ENCODE results near the gene PLIN3. TPM values are rescaled to one million over a fixed set of nuclear protein-coding genes. Genes with fewer than 3 reads are reported as not detected.

Gene PLIN3
- total and polyA plus RNA-seq, 7 donors = 20.3 to 191 (median 34.2) TPM

DNA sequence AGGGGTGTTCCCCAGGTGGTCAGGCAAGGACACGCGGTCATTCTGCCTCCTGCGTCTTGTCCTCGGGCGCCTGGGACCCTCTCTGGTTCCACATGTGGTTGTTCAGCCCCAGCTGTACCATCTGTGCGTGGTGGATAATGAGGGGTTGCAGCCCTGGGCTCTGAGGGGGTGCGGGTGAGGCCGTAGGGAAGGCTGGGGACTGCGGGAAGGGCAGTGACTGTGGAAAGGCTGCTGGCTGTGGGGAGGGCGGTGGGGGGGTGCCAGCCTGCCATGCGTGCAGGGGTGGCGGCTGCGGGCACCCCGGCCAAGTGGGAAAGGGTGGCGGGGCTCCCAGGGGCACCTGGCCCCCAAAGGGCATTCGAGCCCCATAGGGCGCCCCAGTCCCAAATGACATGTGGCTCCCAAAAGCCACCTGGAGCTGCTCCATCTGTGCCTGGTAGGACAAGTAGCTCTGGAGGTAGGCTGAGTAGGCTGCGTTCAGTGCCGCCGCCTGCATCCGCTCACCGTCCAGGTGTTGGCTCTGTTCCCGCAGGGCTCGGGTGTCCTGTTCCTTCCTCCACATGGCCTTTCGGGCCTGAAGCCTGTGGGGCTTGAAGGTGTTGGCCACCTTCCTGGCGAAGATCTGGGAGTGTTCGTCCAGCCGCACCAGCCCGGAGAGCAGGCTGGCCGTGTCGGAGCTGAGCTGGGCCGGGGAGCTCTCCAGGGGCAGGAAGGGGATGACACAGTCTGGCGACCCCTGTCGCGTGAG lies 51.1 kb downstream of the PLIN3 start:
- Histone ChIP-seq H3K27me3 (no peaks in the 10 kb centered on the region), H3K36me3 (peaks cover 9 to 33% (median 19%) of the 10 kb centered on the region in 4 donors), H3K4me3 (peak overlapping the region in 2 of 4 donors; percentile 25 to 30), H3K4me1 (peaks cover 0 to 34% (median 24%) of the 10 kb centered on the region in 4 donors), H3K27ac (peak overlapping the region; percentile 15 to 64 (median 26)), H3K9me3 (no peaks in the 10 kb centered on the region)
- intact Hi-C loops (cut with DNase I) = no loop called here
- WGBS, 2 donors = 95 to 96% methylated on average over 35 of the region's 35 CpGs
- no peak for TF ChIP-seq POLR2AphosphoS5 (IDR thresholded peaks at IDR 0.05)
- TF ChIP-seq, protein P1, sequence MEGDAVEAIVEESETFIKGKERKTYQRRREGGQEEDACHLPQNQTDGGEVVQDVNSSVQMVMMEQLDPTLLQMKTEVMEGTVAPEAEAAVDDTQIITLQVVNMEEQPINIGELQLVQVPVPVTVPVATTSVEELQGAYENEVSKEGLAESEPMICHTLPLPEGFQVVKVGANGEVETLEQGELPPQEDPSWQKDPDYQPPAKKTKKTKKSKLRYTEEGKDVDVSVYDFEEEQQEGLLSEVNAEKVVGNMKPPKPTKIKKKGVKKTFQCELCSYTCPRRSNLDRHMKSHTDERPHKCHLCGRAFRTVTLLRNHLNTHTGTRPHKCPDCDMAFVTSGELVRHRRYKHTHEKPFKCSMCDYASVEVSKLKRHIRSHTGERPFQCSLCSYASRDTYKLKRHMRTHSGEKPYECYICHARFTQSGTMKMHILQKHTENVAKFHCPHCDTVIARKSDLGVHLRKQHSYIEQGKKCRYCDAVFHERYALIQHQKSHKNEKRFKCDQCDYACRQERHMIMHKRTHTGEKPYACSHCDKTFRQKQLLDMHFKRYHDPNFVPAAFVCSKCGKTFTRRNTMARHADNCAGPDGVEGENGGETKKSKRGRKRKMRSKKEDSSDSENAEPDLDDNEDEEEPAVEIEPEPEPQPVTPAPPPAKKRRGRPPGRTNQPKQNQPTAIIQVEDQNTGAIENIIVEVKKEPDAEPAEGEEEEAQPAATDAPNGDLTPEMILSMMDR (IDR thresholded peaks at IDR 0.05) = no peak
- TF ChIP-seq POLR2A (IDR thresholded peaks at IDR 0.05) = no peak
- no peak for TF ChIP-seq EP300 (IDR thresholded peaks at IDR 0.05)
- DNase-seq = no peak

DNA sequence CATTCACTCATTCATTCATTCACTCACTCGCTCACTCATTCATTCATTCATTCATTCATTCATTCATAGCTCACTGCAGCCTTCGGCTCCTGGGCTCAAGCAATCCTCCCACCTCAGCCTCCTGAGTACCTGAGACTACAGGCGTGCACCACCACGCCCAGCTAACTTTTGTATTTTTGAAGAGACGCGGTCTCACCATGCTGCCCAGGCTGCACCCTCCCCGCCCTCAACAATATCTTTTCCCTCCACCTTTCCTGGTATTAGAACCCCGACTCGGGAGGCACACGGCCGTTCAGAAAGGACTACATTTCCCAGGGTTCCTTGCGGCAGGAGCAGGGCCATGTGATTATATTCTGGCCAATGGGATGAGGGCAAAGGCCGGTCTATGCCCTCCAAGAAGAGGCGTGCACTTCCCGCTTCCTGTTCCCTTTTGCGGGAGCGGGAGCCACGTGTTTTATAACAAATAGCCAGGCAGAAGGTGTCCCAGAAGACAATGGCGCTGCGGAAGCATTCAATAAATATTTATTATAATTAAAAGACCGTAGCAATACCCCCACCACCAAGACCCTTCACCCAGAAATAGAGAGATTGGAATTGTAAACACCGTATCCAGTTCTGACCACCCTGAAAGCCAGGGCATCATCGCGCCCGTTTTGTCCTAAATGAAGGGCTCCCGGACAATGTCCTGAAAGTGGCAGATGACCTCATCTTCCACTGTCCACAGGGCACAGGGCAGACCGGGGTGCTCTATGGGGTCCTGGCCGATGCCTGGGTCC lies 51.9 kb downstream of the PLIN3 start:
- peak overlapping the region in 2 of 4 donors; percentile 25 to 30 for H3K4me3 ChIP-seq
- H3K27ac ChIP-seq = peak overlapping the region; percentile 15 to 64 (median 26)
- DNase-seq = peak; percentile 95
- H3K36me3 ChIP-seq = peaks cover 9 to 33% (median 19%) of the 10 kb centered on the region in 4 donors
- 28 to 32% methylated on average over 28 of the region's 28 CpGs for WGBS, 2 donors
- intact Hi-C loops (cut with DNase I) = no loop called here
- no peaks in the 10 kb centered on the region for H3K27me3 ChIP-seq
- TF ChIP-seq POLR2AphosphoS5 (IDR thresholded peaks at IDR 0.05) = peak in 2 of 4 donors; percentile 45 to 60
- TF ChIP-seq, protein P1 (IDR thresholded peaks at IDR 0.05) = no peak
- no peak for TF ChIP-seq POLR2A (IDR thresholded peaks at IDR 0.05)
- no peak for TF ChIP-seq EP300 (IDR thresholded peaks at IDR 0.05)
- H3K9me3 ChIP-seq = no peaks in the 10 kb centered on the region
- peaks cover 0 to 34% (median 24%) of the 10 kb centered on the region in 4 donors for H3K4me1 ChIP-seq

DNA sequence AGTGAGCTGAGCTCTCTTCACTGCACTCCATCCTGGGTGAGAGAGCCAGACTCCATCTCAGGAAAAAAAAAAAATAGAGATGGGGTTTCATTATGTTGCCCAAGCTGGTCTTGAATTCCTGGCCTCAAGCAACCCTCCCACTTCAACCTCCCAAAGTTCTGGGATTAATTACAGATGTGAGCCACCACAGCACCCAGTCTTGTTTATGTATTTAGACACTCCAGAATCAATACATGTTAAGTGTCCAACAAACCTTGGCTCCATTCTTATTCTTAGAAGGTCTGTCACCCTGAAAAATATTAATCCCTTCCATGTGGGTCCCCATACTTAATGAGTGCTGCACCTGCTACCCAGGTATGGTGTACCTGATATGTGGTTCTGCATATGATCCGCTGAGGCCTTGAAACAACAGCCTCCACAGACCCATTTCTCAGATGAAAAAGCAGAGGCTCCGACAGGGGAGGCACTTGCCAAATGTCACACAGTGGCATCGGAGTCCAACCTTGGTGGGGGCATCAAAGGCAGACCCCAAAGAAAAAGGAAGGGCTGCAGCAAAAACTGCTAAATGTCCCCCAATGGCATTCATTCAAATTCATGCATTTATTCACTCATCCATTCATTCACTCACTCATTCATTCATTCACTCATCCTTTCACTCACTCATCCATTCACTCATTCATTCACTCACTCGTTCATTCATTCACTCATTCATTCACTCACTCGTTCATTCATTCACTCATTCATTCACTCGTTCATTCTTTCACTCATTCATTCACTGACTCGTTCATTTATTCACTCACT lies 52.6 kb downstream of the PLIN3 start:
- peaks cover 9 to 33% (median 19%) of the 10 kb centered on the region in 4 donors for H3K36me3 ChIP-seq
- H3K27ac ChIP-seq = peak overlapping the region in 2 of 4 donors; percentile 81 to 88
- DNase-seq = no peak
- intact Hi-C loops (cut with DNase I) = loop anchor here (5.0 kb wide), 1 partner anchor 217 kb away; no protein-coding TSS in a partner anchor
- no peaks in the 10 kb centered on the region for H3K9me3 ChIP-seq
- H3K4me1 ChIP-seq = peaks cover 0 to 34% (median 24%) of the 10 kb centered on the region in 4 donors
- TF ChIP-seq POLR2AphosphoS5 (IDR thresholded peaks at IDR 0.05) = no peak
- no peak for TF ChIP-seq POLR2A (IDR thresholded peaks at IDR 0.05)
- no peak for TF ChIP-seq EP300 (IDR thresholded peaks at IDR 0.05)
- TF ChIP-seq, protein P1 (IDR thresholded peaks at IDR 0.05) = no peak
- H3K4me3 ChIP-seq = no peak overlapping the region
- no peaks in the 10 kb centered on the region for H3K27me3 ChIP-seq
- WGBS, 2 donors = 59 to 73% methylated on average over 7 of the region's 7 CpGs

DNA sequence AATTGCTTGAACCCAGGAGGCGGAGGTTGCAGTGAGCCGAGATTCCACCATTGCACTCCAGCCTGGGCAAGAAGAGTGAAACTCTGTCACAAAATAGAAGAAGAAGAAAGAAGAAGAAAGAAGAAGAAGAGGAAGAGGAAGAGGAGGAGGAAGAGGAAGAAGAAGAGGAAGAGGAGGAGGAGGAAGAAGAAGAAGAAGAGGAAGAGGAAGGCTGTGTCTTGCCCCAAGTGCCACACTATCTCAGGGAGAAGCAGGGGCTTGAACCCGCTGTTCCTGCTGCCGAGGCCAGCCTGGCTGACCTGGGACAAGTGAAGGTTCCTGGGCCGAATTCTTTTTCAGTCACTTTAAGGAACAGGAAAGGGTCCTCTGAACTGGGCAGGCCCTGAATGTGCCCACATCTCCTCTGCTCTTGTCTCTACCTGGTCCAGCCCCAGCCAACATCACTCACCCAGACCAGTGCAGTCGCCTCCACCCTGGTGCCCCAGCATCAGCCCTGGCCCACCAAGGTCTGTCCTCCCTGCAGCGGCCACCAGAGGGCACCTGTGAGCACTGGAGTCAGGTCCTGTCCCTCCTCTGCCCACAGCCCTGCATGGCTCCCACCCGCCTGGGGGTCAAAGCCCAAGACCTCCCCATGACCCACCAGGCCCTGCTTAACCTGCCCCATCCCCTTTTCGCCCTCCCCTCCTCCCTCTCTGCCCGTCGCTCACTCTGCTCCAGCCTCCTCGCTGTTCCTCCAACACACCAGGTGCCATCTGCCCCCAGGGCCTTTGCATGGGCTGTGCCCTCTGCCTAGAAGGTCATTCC lies 55.9 kb downstream of the PLIN3 start:
- intact Hi-C loops (cut with DNase I) = loop anchor here (2.0 to 5.0 kb wide), 2 partner anchors 19 to 221 kb away; partner anchors contain the start of gene TICAM1
- H3K27me3 ChIP-seq = no peaks in the 10 kb centered on the region
- peaks cover 0 to 39% (median 24%) of the 10 kb centered on the region in 4 donors for H3K4me1 ChIP-seq
- TF ChIP-seq POLR2A (IDR thresholded peaks at IDR 0.05) (no peak), EP300 (IDR thresholded peaks at IDR 0.05) (no peak), POLR2AphosphoS5 (IDR thresholded peaks at IDR 0.05) (no peak)
- TF ChIP-seq, protein P1 (IDR thresholded peaks at IDR 0.05) = peak; percentile 73 to 88 (median 84)
- peak; percentile 87 for DNase-seq
- peak overlapping the region in 2 of 4 donors; percentile 18 to 88 for H3K27ac ChIP-seq
- H3K4me3 ChIP-seq = no peak overlapping the region
- peaks cover 0 to 5% (median 3%) of the 10 kb centered on the region in 4 donors for H3K36me3 ChIP-seq
- WGBS, 2 donors = 59 to 63% methylated on average over 12 of the region's 12 CpGs
- no peaks in the 10 kb centered on the region for H3K9me3 ChIP-seq
